OCI-LY3 (cell line): ENCODE data around the gene DBNDD2.

Experiments used
- CTCF ChIP-seq: fragments of 200-600, 300-600 bp; sonication (generic); IDR thresholded peaks from 2 replicates; pipeline ENCODE4 v1.5.1; 2014; ENCODE audit warnings: antibody characterized with exemption, low read length, low read depth
- EZH2phosphoT487 ChIP-seq: fragments of 200-600 bp; shearing (Covaris generic); IDR thresholded peaks from 2 replicates; pipeline ENCODE4 v1.6.1; 2018; ENCODE audit warnings: antibody characterized with exemption, mixed run types, low read depth

- no peak for TF ChIP-seq CTCF
- no peak for TF ChIP-seq EZH2phosphoT487
Measured at GRCh38 chr20:45410887-45411286, 2.8 kb downstream of the DBNDD2 start.
